Activated CD4-positive, CD25-positive, alpha-beta regulatory T cell treated with anti-CD3 and anti-CD28 coated beads, Interleukin-2, amount 50 U/mL, for 24 hours (primary cell): ENCODE data around the gene DACH1.

Experiments used
- ATAC-seq, 2 donors: fragments of 150-1000 bp; cut with Tn5 transposase; one replicate each; pipeline ENCODE4 v1.10.0; 2021; ENCODE audit warnings: mild to moderate bottlenecking in 1 of 2, moderate library complexity in 1 of 2

The DACH1 gene

DNA sequence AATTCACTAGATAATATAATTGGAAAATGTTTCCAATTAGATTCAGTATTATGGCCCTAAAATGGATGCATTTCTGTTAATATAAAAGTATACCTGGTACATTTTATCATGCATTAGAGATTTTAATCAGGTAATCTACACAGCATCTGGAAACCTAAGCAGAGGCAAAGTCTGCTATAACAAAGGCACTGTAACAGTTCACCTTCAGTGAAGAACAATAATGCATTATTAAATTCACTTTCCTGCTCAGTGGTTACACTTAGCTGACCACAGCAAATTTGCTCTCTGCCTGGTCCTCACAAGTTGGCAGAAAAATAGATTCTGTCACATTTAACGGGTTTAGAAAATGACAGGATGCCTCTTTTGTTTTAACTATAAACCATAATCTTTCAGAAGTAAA, 326.9 kb downstream of the DACH1 start:
- ATAC-seq, result no peak

- no peak for ATAC-seq
Observed at GRCh38 chr13:71536201-71536600, 330.8 kb downstream of the DACH1 start.

DNA sequence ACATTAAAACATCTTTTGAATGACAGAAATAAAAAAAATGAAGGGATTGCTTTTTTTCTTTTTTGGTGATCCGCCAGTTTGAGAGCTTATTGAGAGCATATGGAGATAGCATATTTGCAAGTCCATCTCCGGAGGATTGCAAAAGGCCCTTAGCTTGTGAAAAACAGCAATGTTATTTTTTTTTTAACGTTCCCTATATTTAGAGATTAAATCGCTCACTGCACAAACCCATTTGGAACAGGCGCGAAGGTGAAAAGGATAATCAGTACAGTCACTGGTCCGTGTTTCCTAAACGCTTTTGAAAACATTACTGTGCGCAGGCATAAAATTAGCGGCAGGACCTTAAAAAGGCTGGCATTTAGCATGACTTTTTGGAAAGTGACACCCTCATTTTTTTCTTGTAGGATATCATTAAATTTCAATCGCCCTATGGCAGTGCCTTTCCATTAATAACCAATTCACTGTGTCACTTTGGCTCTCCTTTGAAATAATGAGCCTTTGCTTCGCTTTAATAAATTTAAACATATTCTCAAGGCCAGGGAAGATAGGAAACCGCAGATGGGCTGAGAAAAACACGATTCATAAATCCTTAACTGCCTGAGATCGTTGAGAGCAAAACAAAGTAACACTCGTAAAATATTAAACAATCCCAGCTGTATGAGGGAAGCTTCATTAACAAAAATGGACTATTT, 342.2 kb downstream of the DACH1 start:
- no peak for ATAC-seq

DNA sequence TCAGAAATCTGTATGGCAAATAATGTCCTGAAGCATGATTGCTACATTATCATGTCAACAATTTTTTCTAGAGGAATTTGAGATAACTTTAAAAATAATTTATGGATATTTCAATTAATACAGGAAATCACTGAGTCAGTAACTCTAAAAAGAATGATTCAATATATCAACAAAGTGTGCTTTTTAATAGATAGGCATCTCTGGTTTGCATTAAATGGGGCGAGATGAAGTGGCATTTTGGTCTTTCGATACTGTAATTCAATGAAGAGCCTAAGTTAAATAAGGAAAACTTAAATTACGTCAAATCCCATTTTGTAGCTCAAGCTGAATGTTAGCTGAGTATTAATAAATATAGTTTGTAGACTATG, 342.8 kb downstream of the DACH1 start:
- ATAC-seq, result no peak

- no peak for ATAC-seq
Observed at GRCh38 chr13:71522941-71523526, 344.0 kb downstream of the DACH1 start.

GRCh38 chr13:71517004-71517403, 350.0 kb downstream of the DACH1 start:
- ATAC-seq, result no peak

DNA sequence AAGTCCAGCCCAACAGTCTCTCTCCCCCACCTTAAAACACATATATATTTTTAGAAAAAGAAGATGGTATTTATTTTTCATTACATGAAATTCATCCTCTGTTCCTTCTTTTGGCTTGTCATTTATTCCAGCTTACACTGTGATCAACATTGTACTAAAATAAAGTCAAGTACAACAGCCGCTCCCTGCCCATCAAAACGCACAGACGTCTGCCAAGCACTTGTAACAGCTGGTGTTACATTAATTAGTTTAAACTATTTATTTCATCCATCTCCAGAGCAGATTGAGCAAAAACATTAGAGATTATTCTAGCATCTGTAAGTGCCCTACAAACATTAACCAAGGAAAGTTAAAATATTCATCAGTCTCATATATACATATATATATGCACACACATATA, 350.5 kb downstream of the DACH1 start:
- no peak for ATAC-seq

- ATAC-seq, result no peak
Observed at GRCh38 chr13:71515744-71516038, 351.3 kb downstream of the DACH1 start.

GRCh38 chr13:71514900-71515743, 351.9 kb downstream of the DACH1 start:
- no peak for ATAC-seq

DNA sequence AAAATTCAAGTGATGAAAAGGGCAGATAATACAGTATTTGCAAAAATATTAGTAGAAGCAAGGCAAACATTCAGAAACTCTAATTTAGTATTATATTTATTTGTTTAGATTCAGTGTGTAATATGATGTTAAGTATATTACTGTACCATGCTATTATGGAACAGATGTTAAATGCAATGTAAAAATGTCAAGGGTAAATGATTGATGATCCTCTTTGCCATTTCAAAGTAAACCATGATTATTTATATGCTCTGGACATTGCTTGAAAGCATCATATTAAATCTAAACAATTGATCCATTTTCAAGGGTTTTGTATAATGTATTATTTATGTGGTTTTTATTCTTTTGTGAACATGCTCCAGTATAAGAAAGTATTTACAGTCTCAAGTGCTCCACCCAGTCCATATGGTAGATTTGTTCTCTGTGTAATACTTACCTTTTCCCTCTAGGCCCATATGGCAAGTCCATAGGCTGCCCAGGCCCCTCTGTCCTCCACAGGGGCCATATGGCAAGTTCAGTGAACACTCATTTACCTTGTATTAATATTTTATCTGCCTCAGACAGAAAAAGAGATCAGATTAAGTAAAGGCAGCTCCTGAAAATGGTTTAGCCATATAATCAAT, 353.5 kb downstream of the DACH1 start:
- no peak for ATAC-seq

- no peak for ATAC-seq
Observed at GRCh38 chr13:71503781-71504180, 363.2 kb downstream of the DACH1 start.

GRCh38 chr13:71499944-71500514, 367.0 kb downstream of the DACH1 start:
- no peak for ATAC-seq

GRCh38 chr13:71499235-71499634, 367.8 kb downstream of the DACH1 start:
- ATAC-seq, result no peak

GRCh38 chr13:71493189-71493588, 373.8 kb downstream of the DACH1 start:
- ATAC-seq, result no peak

- no peak for ATAC-seq
Observed at GRCh38 chr13:71492346-71492871, 374.6 kb downstream of the DACH1 start.

- no peak for ATAC-seq
Observed at GRCh38 chr13:71491010-71491409, 376.0 kb downstream of the DACH1 start.

DNA sequence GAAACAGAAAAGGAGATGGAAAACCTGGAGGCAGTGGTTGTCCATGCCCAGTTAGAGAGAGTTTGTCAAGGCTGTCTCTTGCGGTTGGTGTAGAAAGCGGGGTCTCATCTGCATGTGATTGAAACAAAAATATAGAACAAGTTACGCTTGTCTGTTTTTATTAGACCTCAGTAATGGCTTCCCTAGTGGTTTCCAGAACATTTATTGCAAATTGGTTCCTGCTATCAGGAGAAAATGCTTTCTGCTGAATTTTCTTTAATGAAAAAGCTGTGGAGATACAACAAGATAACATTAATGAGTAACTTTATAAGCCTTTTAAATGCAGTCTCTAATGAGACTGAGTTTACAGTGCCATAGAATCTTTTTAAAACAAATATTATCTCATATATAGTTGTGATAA, 378.0 kb downstream of the DACH1 start:
- ATAC-seq, result no peak

- no peak for ATAC-seq
Observed at GRCh38 chr13:71488201-71488600, 378.8 kb downstream of the DACH1 start.

DNA sequence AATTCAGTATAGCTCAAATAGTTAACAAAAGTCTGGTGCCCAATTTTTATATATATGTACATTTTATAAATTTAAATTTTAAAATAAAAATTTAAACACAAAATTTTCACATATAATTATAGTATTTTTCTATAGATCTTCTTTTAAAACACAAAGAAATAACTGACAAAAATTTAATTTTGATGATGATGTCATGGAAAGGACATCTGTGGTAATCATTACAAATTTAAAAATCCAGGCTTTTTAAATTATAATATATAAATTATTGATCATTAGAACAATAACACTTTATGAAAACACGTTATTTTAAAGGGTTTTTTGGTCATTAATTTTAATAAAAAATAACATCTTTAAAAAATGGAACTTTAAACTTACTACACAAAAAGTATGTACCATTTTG, 381.1 kb downstream of the DACH1 start:
- ATAC-seq, result no peak

- ATAC-seq, result no peak
Observed at GRCh38 chr13:71483733-71484132, 383.3 kb downstream of the DACH1 start.

- no peak for ATAC-seq
Observed at GRCh38 chr13:71481501-71481900, 385.5 kb downstream of the DACH1 start.

GRCh38 chr13:71481046-71481445, 386.0 kb downstream of the DACH1 start:
- no peak for ATAC-seq

GRCh38 chr13:71477735-71478134, 389.3 kb downstream of the DACH1 start:
- no peak for ATAC-seq
